Prostate gland (tissue), 2 donors: Measurements from ENCODE around the gene VPS41.

Experiments
- CTCF ChIP-seq, 4 experiments: fragments of 200-600 bp in 2 of 4; fragments of 450-650 bp in 2 of 4; sonication (generic) in 2 of 4; IDR thresholded peaks; 1 replicate in 3 of 4; 2 replicates in 1 of 4; pipeline ENCODE4 v1.5.1; 2016 to 2019; ENCODE audit warnings: antibody characterized with exemption in 4 of 4, mild to moderate bottlenecking in 2 of 4, moderate library complexity in 2 of 4
- POLR2A ChIP-seq: fragments of 450-650 bp; IDR thresholded peaks from one replicate; pipeline ENCODE4 v1.6.1; 2016; ENCODE audit warnings: antibody characterized with exemption, mild to moderate bottlenecking
- POLR2AphosphoS5 ChIP-seq: sonication (generic); formaldehyde crosslinking; IDR thresholded peaks from one replicate; pipeline ENCODE4 v1.6.1; 2017; ENCODE audit warnings: antibody characterized with exemption

GRCh38 chr7:38938001-38938485 lies 29.1 kb upstream of the VPS41 start:
- TF ChIP-seq CTCF (IDR thresholded peaks at IDR 0.05), result no peak
- no peak for TF ChIP-seq POLR2AphosphoS5
- TF ChIP-seq POLR2A, result no peak
